IMR-90 (cell line): ENCODE results near the gene SLC37A4. TPM values are rescaled to one million over a fixed set of nuclear protein-coding genes. Genes with fewer than 3 reads are reported as not detected.

Experiments used
- ATAC-seq: fragments of 200-7000 bp; cut with Tn5 transposase; 2 replicates; pipeline ENCODE4 v1.9.1; 2020; ENCODE audit warnings: low read depth, mild to moderate bottlenecking, moderate library complexity
- BruUV-seq: library from RNA; stranded (reverse); fragments of 400-500 nt; replicated peaks from 2 replicates; lab custom pipeline; 2021; lab: Mats Ljungman, UMichigan
- CTCF ChIA-PET: fragments of 300-600 bp; formaldehyde crosslinking; extraction: SDS; loops from one replicate; lab custom pipeline; 2021; ENCODE audit warnings: antibody characterized with exemption; lab: Yijun Ruan, JAX
- POLR2A ChIA-PET: fragments of 300-600 bp; sonication (Branson Sonifier 250); formaldehyde crosslinking; loops from one replicate; lab custom pipeline; 2022; ENCODE audit warnings: antibody characterized with exemption; ENCODE audit not compliant: unreplicated experiment; lab: Charles Lee
- DNase-seq: peaks from one replicate; pipeline ENCODE4 v3.0.0; 2013
- H2AFZ ChIP-seq: replicated peaks from 2 replicates; pipeline ENCODE3; 2013; ENCODE audit warnings: low read length, mild to moderate bottlenecking; ENCODE audit not compliant: poor library complexity
- H2AK5ac ChIP-seq: 2 replicates; pipeline ENCODE4 v1.6.1; 2013; ENCODE audit warnings: low read depth, low read length, inconsistent platforms
- H2AK9ac ChIP-seq: replicated peaks from 2 replicates; pipeline ENCODE3; 2013; ENCODE audit warnings: mild to moderate bottlenecking, low read depth, low read length, moderate library complexity; ENCODE audit not compliant: poor library complexity
- H2BK120ac ChIP-seq: 2 replicates; pipeline ENCODE4 v1.6.1; 2013; ENCODE audit warnings: low read depth, low read length, inconsistent platforms
- H2BK15ac ChIP-seq: 3 replicates; pipeline ENCODE4 v1.6.1; 2013; ENCODE audit warnings: low read depth, low read length, inconsistent platforms
- H2BK20ac ChIP-seq: 2 replicates; pipeline ENCODE4 v1.6.1; 2013; ENCODE audit warnings: low read depth, mild to moderate bottlenecking, inconsistent platforms, low read length, moderate library complexity
- H2BK5ac ChIP-seq: 2 replicates; pipeline ENCODE4 v1.6.1; 2013; ENCODE audit warnings: mild to moderate bottlenecking, low read depth, low read length, inconsistent platforms; ENCODE audit not compliant: poor library complexity, severe bottlenecking
- H3K14ac ChIP-seq: replicated peaks from 2 replicates; pipeline ENCODE4 v1.6.1; 2013; ENCODE audit warnings: low read depth, low read length, inconsistent platforms
- H3K18ac ChIP-seq: 2 replicates; pipeline ENCODE4 v1.6.1; 2013; ENCODE audit warnings: low read depth, low read length, control low read depth
- H3K23ac ChIP-seq: 2 replicates; pipeline ENCODE4 v1.6.1; 2013; ENCODE audit warnings: low read depth, low read length, inconsistent platforms
- H3K27ac ChIP-seq: 2 replicates; pipeline ENCODE4 v1.5.1; 2013; ENCODE audit warnings: mild to moderate bottlenecking, control low read depth, low read length; ENCODE audit not compliant: insufficient read depth
- H3K27me3 ChIP-seq: 2 replicates; pipeline ENCODE4 v1.6.1; 2013; ENCODE audit warnings: low read length; ENCODE audit not compliant: control insufficient read depth, insufficient read depth
- H3K36me3 ChIP-seq: 2 replicates; pipeline ENCODE4 v1.6.1; 2013; ENCODE audit warnings: low read length, mixed read lengths; ENCODE audit not compliant: control insufficient read depth, insufficient read depth
- H3K4ac ChIP-seq: 2 replicates; pipeline ENCODE4 v1.6.1; 2013; ENCODE audit warnings: low read depth, low read length, inconsistent platforms
- H3K4me1 ChIP-seq: 2 replicates; pipeline ENCODE4 v1.6.1; 2013; ENCODE audit warnings: low read length, mixed read lengths; ENCODE audit not compliant: control insufficient read depth, insufficient read depth
- H3K4me2 ChIP-seq: 2 replicates; pipeline ENCODE4 v1.6.1; 2013; ENCODE audit warnings: low read depth, mild to moderate bottlenecking, control low read depth, low read length, moderate library complexity
- H3K4me3 ChIP-seq: 2 replicates; pipeline ENCODE4 v1.5.1; 2013; ENCODE audit warnings: low read depth, mild to moderate bottlenecking, control low read depth, low read length, moderate library complexity; ENCODE audit not compliant: insufficient read depth
- H3K56ac ChIP-seq: 2 replicates; pipeline ENCODE4 v1.6.1; 2013; ENCODE audit warnings: low read length, inconsistent platforms; ENCODE audit not compliant: insufficient read depth; ENCODE audit errors: extremely low read depth
- H3K79me1 ChIP-seq, 2 experiments: 2 replicates each; pipeline ENCODE4 v1.6.1; 2013; ENCODE audit warnings: low read length in 2 of 2, inconsistent platforms in 1 of 2, low read depth in 1 of 2
- H3K9ac ChIP-seq: 2 replicates; pipeline ENCODE4 v1.6.1; 2013; ENCODE audit warnings: low read depth, low read length, control low read depth
- H3K9me1 ChIP-seq: 2 replicates; pipeline ENCODE4 v1.6.1; 2013; ENCODE audit warnings: low read length, inconsistent platforms; ENCODE audit not compliant: insufficient read depth
- H3K9me3 ChIP-seq: 2 replicates; pipeline ENCODE4 v1.6.1; 2013; ENCODE audit warnings: low read length; ENCODE audit not compliant: control insufficient read depth, insufficient read depth
- H4K20me1 ChIP-seq: 2 replicates; pipeline ENCODE4 v1.6.1; 2013; ENCODE audit warnings: low read length, inconsistent platforms; ENCODE audit not compliant: insufficient read depth
- H4K5ac ChIP-seq: 2 replicates; pipeline ENCODE4 v1.6.1; 2013; ENCODE audit warnings: mild to moderate bottlenecking, low read depth, low read length, control low read depth
- H4K8ac ChIP-seq, 2 experiments: 2 replicates each; pipeline ENCODE4 v1.6.1; 2013; ENCODE audit warnings: low read depth in 2 of 2, low read length in 2 of 2, control low read depth in 1 of 2, inconsistent platforms in 1 of 2
- H4K91ac ChIP-seq: 2 replicates; pipeline ENCODE4 v1.6.1; 2013; ENCODE audit warnings: low read depth, low read length, inconsistent platforms; ENCODE audit not compliant: insufficient read depth
- BHLHE40 ChIP-seq: fragments of 150-350 bp; IDR thresholded peaks from 2 replicates; pipeline ENCODE4 v1.6.1; 2016; ENCODE audit warnings: mild to moderate bottlenecking, low read depth, low read length
- CEBPB ChIP-seq: IDR thresholded peaks from 2 replicates; pipeline ENCODE4 v1.6.1; 2012; ENCODE audit warnings: low read depth, low read length, improper control_type of control experiment
- MAFK ChIP-seq: IDR thresholded peaks from 2 replicates; pipeline ENCODE4 v1.6.1; 2012; ENCODE audit warnings: low read depth, low read length, improper control_type of control experiment
- MAZ ChIP-seq: IDR thresholded peaks from 2 replicates; pipeline ENCODE4 v1.6.1; 2012; ENCODE audit warnings: low read depth, mild to moderate bottlenecking, low read length, improper control_type of control experiment, moderate library complexity, borderline replicate concordance
- MXI1 ChIP-seq: IDR thresholded peaks from 2 replicates; pipeline ENCODE4 v1.6.1; 2012; ENCODE audit warnings: low read depth, mild to moderate bottlenecking, low read length, moderate library complexity, borderline replicate concordance
- NFE2L2 ChIP-seq: fragments of 150-350 bp; IDR thresholded peaks from 2 replicates; pipeline ENCODE4 v1.6.1; 2016; ENCODE audit warnings: low read depth, mild to moderate bottlenecking, low read length
- POLR2A ChIP-seq: IDR thresholded peaks from 2 replicates; pipeline ENCODE4 v1.6.1; 2012; ENCODE audit warnings: mild to moderate bottlenecking, low read depth, low read length
- RAD21 ChIP-seq: IDR thresholded peaks from 2 replicates; pipeline ENCODE4 v1.6.1; 2012; ENCODE audit warnings: low read length, improper control_type of control experiment
- RFX5 ChIP-seq: IDR thresholded peaks from 2 replicates; pipeline ENCODE4 v1.8.0; 2012; ENCODE audit warnings: low read depth, mild to moderate bottlenecking, low read length, moderate library complexity
- SMC3 ChIP-seq: fragments of 150-350 bp; IDR thresholded peaks from 2 replicates; pipeline ENCODE4 v1.6.1; 2016; ENCODE audit warnings: low read depth, mild to moderate bottlenecking, antibody characterized with exemption, low read length, moderate library complexity
- WGBS, 2 experiments: methylation state at CpG; one replicate each; pipeline versions ENCODE4 v1.1.5 to v1.1.7; 2013; ENCODE audit warnings: missing lambda C conversion rate in 2 of 2; ENCODE audit not compliant: insufficient read length in 1 of 2; ENCODE audit errors: extremely low coverage in 2 of 2; 5-methylcytosine and 5-hydroxymethylcytosine counted together
- dilution Hi-C: fragments of 300-500 bp; cut with HindIII; formaldehyde crosslinking; loops from one replicate; pipeline ENCODE4 v1.14.3; 2018; ENCODE audit warnings: low sequenced_read_pairs; ENCODE audit not compliant: unreplicated experiment
- in situ Hi-C: fragments of 300-500 bp; cut with MboI; formaldehyde crosslinking; loops from 3 replicates; pipeline ENCODE4 v1.14.3; 2019; ENCODE audit warnings: low sequenced_read_pairs, inconsistent platforms, mixed read lengths
- intact Hi-C: fragments of 100-400 bp; cut with micrococcal nuclease; formaldehyde crosslinking; loops from 2 replicates; pipeline ENCODE4 v1.10.0; 2022
- polyA plus RNA-seq, 3 experiments: library from polyadenylated mRNA; depleted of rRNA; stranded (reverse); fragments of >200 nt; gene quantifications; 2 replicates each; pipeline ENCODE4 v1.2.3, GENCODE V29; 2012; ENCODE audit warnings: low replicate concordance in 1 of 3
- total RNA-seq: library from RNA; depleted of rRNA; stranded (reverse); fragments of >200 nt; gene quantifications from 2 replicates; pipeline ENCODE4 v1.2.3, GENCODE V29; 2012
- TF ChIP-seq, protein P1 (sequence below): conservative IDR thresholded peaks from 2 replicates; pipeline ENCODE4 v1.5.1; 2012; ENCODE audit warnings: mild to moderate bottlenecking, low read depth, low read length, improper control_type of control experiment
- TF ChIP-seq, protein P2 (sequence below): fragments of 150-350 bp; IDR thresholded peaks from 2 replicates; pipeline ENCODE4 v1.6.1; 2017; ENCODE audit warnings: mild to moderate bottlenecking, antibody characterized with exemption, low read length, low read depth
- TF ChIP-seq, protein P3 (sequence below): fragments of 150-350 bp; IDR thresholded peaks from 2 replicates; pipeline ENCODE4 v1.6.1; 2016; ENCODE audit warnings: low read depth, mild to moderate bottlenecking, low read length, moderate library complexity, borderline replicate concordance

SLC37A4 gene
- total and polyA plus RNA-seq, 2 of the 4 experiments (the other 2 are of a cell fraction) = 7.5 to 14.3 TPM

DNA sequence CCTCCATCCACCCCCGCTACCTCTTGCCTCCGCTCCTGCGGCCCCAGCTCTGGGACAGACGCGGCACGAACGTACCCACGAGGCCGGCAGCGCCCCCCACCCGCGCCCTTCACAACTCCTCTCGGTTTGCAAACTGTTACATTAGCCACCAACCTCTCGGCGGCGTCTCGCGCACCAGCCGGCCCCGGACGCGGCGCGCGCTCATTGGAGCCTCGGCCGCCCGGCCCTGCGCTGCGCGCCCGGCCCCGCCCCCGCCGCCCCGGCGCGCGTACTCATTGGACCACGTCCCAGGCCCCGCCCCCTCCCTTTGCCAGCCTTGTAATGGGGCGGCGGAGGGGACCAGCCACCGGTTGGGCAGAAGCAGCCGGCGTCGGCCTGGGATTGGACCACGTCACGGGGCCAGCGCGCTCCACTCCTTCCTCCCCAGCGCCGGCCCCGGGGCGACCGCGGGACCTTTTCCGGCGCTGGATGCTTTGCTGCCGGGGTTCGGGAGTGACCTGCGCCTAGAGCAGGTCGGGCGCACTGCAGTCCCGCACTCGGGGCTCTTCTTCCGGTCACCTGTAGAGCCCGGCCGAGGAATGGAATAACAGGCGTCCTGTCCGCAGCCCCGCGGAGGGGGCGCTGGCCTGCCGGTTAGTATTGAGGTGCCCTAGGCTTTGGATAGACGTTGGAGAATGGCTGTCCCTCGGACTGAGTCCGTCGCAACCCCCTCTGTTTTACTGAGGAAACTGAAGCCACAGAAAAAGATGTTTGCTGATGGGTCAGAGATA, 26.5 kb upstream of the SLC37A4 start, which contains the start of gene HYOU1:
TSS of gene HYOU1 (minus strand) at position 206 of the 770 bp plus-strand sequence. CDS start 1,045 bp downstream, outside the sequence.
- Histone ChIP-seq H3K79me1 (peaks cover 17 to 53% of the 10 kb centered on the region in 2 experiments), H3K56ac (peak within 1 kb of the TSS; percentile 68; the same call in 1 of the 2 replicates), H3K4me1 (peaks cover 4% of the 10 kb centered on the region; the same call in 1 of the 2 replicates), H4K8ac (peak within 1 kb of the TSS; percentile 59 to 78; a peak in 2 of 4 replicates), H3K14ac (peak within 1 kb of the TSS; percentile 94), H2BK120ac (no peak within 1 kb of the TSS), H2BK5ac (peak within 1 kb of the TSS; percentile 51), H4K5ac (no peak within 1 kb of the TSS), H2AK9ac (peak within 1 kb of the TSS; percentile 97), H3K4ac (peak within 1 kb of the TSS; percentile 87), H2BK20ac (no peak within 1 kb of the TSS), H3K9ac (peak within 1 kb of the TSS; percentile 64), H4K20me1 (0 out of 2 replicates have a peak, but pooled peaks cover 5% of the 10 kb centered on the region), H2AFZ (peak within 1 kb of the TSS; percentile 98), H4K91ac (peak within 1 kb of the TSS; percentile 32), H3K4me2 (peak within 1 kb of the TSS; percentile 83), H3K9me3 (no peaks in the 10 kb centered on the region), H2AK5ac (peak within 1 kb of the TSS; percentile 61), H3K36me3 (peaks cover 29% of the 10 kb centered on the region), H3K27me3 (no peaks in the 10 kb centered on the region), H3K4me3 (peak within 1 kb of the TSS; percentile 90), H3K18ac (no peak within 1 kb of the TSS), H2BK15ac (no peak within 1 kb of the TSS), H3K27ac (peak within 1 kb of the TSS; percentile 74), H3K9me1 (peaks cover 9% of the 10 kb centered on the region), H3K23ac (peak within 1 kb of the TSS; percentile 52)
- DNase-seq (peak; percentile 93), ATAC-seq (peak; percentile 97)
- WGBS, 2 experiments = 2% methylated on average over 45 of the region's 79 CpGs; no CpG with 5 or more reads in 1 of the 2 experiments
- TSS peak; percentile 79 for BruUV-seq
- in situ Hi-C loops (no loop called here), intact Hi-C loops (loop anchor here (1.0 kb wide), 1 partner anchor 139 kb away; no protein-coding TSS in a partner anchor), dilution Hi-C loops (no loop called here)
- ChIA-PET CTCF (no interaction called here), POLR2A (interaction anchor here (0.5 to 1.0 kb wide), 2 partner anchors 10 to 277 kb away, joined by 3 read pairs; partner anchors contain the start of genes RNF26 and VPS11)
- TF ChIP-seq NFE2L2 (no peak), BHLHE40 (no peak), RFX5 (no peak), MAFK (no peak), CEBPB (0 out of 2 replicates have a peak, but pooled peaks have one; percentile 8), SMC3 (no peak), MAZ (peak; percentile 74; the same call in 1 of the 2 replicates), RAD21 (no peak), POLR2A (peak; percentile 92), MXI1 (peak; percentile 91)
- TF ChIP-seq, protein P1, sequence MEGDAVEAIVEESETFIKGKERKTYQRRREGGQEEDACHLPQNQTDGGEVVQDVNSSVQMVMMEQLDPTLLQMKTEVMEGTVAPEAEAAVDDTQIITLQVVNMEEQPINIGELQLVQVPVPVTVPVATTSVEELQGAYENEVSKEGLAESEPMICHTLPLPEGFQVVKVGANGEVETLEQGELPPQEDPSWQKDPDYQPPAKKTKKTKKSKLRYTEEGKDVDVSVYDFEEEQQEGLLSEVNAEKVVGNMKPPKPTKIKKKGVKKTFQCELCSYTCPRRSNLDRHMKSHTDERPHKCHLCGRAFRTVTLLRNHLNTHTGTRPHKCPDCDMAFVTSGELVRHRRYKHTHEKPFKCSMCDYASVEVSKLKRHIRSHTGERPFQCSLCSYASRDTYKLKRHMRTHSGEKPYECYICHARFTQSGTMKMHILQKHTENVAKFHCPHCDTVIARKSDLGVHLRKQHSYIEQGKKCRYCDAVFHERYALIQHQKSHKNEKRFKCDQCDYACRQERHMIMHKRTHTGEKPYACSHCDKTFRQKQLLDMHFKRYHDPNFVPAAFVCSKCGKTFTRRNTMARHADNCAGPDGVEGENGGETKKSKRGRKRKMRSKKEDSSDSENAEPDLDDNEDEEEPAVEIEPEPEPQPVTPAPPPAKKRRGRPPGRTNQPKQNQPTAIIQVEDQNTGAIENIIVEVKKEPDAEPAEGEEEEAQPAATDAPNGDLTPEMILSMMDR = peak; percentile 22; the same call in 1 of the 2 replicates
- TF ChIP-seq, protein P2, sequence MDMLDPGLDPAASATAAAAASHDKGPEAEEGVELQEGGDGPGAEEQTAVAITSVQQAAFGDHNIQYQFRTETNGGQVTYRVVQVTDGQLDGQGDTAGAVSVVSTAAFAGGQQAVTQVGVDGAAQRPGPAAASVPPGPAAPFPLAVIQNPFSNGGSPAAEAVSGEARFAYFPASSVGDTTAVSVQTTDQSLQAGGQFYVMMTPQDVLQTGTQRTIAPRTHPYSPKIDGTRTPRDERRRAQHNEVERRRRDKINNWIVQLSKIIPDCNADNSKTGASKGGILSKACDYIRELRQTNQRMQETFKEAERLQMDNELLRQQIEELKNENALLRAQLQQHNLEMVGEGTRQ = peak; percentile 31; the same call in 1 of the 2 replicates
- TF ChIP-seq, protein P3, sequence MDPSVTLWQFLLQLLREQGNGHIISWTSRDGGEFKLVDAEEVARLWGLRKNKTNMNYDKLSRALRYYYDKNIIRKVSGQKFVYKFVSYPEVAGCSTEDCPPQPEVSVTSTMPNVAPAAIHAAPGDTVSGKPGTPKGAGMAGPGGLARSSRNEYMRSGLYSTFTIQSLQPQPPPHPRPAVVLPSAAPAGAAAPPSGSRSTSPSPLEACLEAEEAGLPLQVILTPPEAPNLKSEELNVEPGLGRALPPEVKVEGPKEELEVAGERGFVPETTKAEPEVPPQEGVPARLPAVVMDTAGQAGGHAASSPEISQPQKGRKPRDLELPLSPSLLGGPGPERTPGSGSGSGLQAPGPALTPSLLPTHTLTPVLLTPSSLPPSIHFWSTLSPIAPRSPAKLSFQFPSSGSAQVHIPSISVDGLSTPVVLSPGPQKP = no peak
